Measurements from ENCODE around the gene PASK.
"Not testable (repeated sequence)": the region's sequence is repeated elsewhere in the genome, so short reads cannot be mapped to it uniquely, and the experiment has no call there.

PASK gene

GRCh38 chr2:241108271-241109209 lies 40.7 kb downstream of the PASK start:
- Histone ChIP-seq H3K9ac (no peak overlapping the region), H3K4me1 (no peaks in the 10 kb centered on the region), H3K27ac (no peak overlapping the region), H3K4me3 (ENCODE audit: low read depth, low read length) (no peak overlapping the region), H2AFZ (no peak overlapping the region), H3K27me3 (ENCODE audit: control insufficient read depth, insufficient read depth, low read length) (no peaks in the 10 kb centered on the region), H3K9me3 (ENCODE audit: control insufficient read depth, low read length) (no peaks in the 10 kb centered on the region), H3K79me2 (no peaks in the 10 kb centered on the region), H3K36me3 (ENCODE audit: control insufficient read depth, insufficient read depth, low read length) (no peaks in the 10 kb centered on the region), H3K4me2 (ENCODE audit: low read length) (no peak overlapping the region)
- no peak for TF ChIP-seq CTCF (IDR thresholded peaks at IDR 0.05)

DNA sequence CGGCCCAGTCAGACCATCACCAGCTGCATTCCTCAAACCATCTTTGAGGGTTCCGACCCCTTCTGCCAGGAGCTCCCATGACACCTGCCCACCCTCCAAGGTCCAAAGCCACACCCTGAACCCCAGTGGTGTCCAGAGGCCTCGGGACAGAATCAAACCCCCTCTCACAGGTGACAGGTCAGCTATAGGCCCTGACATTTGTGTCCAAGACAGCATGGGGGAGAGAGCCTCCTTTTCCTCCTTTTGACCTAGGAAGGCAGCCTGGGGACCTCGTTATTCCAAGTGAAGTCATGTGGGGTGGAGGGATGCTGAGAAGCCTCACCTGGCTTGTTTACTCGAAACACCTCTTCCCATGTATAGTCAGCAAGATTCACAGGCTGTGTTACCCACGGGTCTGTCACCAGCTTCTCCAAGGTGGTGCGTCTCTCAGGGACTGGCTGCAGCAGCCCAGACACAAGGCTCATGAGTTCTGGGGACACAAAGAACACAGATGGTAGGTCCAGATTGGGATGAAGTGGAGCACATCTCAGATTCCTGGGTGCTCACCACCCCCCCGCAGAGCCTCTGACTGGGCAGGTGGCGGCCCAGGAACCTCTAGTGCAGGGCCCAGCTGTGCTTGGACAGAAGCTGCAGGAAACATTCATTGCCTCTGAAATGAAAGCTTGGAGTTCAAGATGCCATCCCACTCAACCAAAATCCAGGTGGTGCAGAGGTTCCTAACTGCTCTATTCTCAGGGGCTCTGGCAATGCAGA lies 42.1 kb downstream of the PASK start:
- Histone ChIP-seq H2AFZ (no peak overlapping the region), H3K27ac (no peak overlapping the region), H3K27me3 (ENCODE audit: control insufficient read depth, insufficient read depth, low read length) (no peaks in the 10 kb centered on the region), H3K79me2 (no peaks in the 10 kb centered on the region), H3K4me3 (ENCODE audit: low read depth, low read length) (no peak overlapping the region), H3K4me2 (ENCODE audit: low read length) (no peak overlapping the region), H3K9ac (no peak overlapping the region), H3K9me3 (ENCODE audit: control insufficient read depth, low read length) (no peaks in the 10 kb centered on the region), H3K4me1 (no peaks in the 10 kb centered on the region), H3K36me3 (ENCODE audit: control insufficient read depth, insufficient read depth, low read length) (no peaks in the 10 kb centered on the region)
- no peak for TF ChIP-seq CTCF (IDR thresholded peaks at IDR 0.05)

DNA sequence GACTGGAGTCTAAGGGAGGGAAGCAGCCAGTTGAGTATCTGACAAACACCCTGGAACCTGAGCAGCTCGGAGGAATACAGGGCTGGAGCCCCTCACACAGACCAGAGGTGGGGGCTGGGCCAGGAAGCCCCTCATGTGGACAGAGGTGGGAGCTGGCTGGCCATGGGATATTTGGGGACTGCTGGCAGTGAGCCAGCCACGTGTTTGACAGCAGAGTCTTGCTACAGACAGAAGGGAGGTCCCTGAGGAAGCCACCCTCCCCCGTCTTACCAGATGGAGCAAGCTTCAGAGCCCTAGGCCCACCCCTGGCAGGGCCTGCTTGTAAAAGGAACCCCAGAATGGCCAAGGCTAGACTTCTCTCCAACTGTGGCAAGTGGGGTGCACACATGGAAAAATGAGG lies 43.6 kb downstream of the PASK start:
- H2AFZ ChIP-seq: no peak overlapping the region
- no peaks in the 10 kb centered on the region for H3K4me1 ChIP-seq
- H3K36me3 ChIP-seq (ENCODE audit: control insufficient read depth, insufficient read depth, low read length): no peaks in the 10 kb centered on the region
- H3K27ac ChIP-seq: no peak overlapping the region
- H3K9me3 ChIP-seq (ENCODE audit: control insufficient read depth, low read length): no peaks in the 10 kb centered on the region
- peaks cover 9% of the 10 kb centered on the region for H3K79me2 ChIP-seq
- no peak overlapping the region for H3K9ac ChIP-seq
- no peak overlapping the region for H3K4me3 ChIP-seq (ENCODE audit: low read depth, low read length)
- TF ChIP-seq CTCF (IDR thresholded peaks at IDR 0.05): no peak
- no peak overlapping the region for H3K4me2 ChIP-seq (ENCODE audit: low read length)
- no peaks in the 10 kb centered on the region for H3K27me3 ChIP-seq (ENCODE audit: control insufficient read depth, insufficient read depth, low read length)

DNA sequence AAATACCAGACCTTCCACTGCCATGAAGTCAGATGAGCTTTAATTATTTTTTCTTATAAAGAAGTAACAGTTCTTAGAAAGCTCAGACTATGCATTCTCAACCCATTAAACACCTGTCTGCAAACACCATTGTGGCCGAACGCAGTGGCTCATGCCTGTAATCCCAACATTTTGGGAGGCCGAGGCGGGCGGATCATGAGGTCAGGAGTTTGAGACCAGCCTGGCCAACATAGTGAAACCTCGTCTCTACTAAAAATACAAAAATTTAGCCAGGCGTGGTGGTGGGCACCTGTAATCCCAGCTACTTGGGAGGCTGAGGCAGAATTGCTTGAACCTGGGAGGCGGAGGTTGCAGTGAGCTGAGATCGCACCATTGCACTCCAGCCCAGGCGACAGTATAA lies 44.7 kb downstream of the PASK start:
- not testable (repeated sequence) for H3K4me2 ChIP-seq (ENCODE audit: low read length); H3K9me3 ChIP-seq (ENCODE audit: control insufficient read depth, low read length); H3K4me1 ChIP-seq; H3K4me3 ChIP-seq (ENCODE audit: low read depth, low read length); H3K36me3 ChIP-seq (ENCODE audit: control insufficient read depth, insufficient read depth, low read length); H3K27me3 ChIP-seq (ENCODE audit: control insufficient read depth, insufficient read depth, low read length); H3K27ac ChIP-seq; H2AFZ ChIP-seq; H3K79me2 ChIP-seq; H3K9ac ChIP-seq

- Histone ChIP-seq H2AFZ (peak overlapping the region; percentile 93), H3K9me3 (ENCODE audit: control insufficient read depth, low read length) (no peaks in the 10 kb centered on the region), H3K27ac (peak overlapping the region; percentile 87), H3K4me2 (ENCODE audit: low read length) (peak overlapping the region; percentile 89), H3K79me2 (peaks cover 9% of the 10 kb centered on the region), H3K36me3 (ENCODE audit: control insufficient read depth, insufficient read depth, low read length) (no peaks in the 10 kb centered on the region), H3K9ac (peak overlapping the region; percentile 78), H3K27me3 (ENCODE audit: control insufficient read depth, insufficient read depth, low read length) (no peaks in the 10 kb centered on the region), H3K4me3 (ENCODE audit: low read depth, low read length) (peak overlapping the region; percentile 75), H3K4me1 (no peaks in the 10 kb centered on the region)
- TF ChIP-seq CTCF (IDR thresholded peaks at IDR 0.05): no peak
Observed at GRCh38 chr2:241103176-241103595, 46.1 kb downstream of the PASK start.
